ENCODE results near the gene BDP1. TPM values are rescaled to one million over a fixed set of nuclear protein-coding genes. Genes with fewer than 3 reads are reported as not detected.
"Not testable (repeated sequence)": the region's sequence is repeated elsewhere in the genome, so short reads cannot be mapped to it uniquely, and the experiment has no call there.

Gene BDP1
- total RNA-seq, 1 experiment from 2014 or later = 22.0 TPM

- H3K27ac ChIP-seq (ENCODE audit: low read depth, low read length); H3K9me3 ChIP-seq (ENCODE audit: control insufficient read depth in 1 of 2, insufficient read depth in 1 of 2, low read depth in 1 of 2, low read length in 2 of 2); H3K4me1 ChIP-seq (ENCODE audit: control insufficient read depth in 1 of 2, insufficient read depth in 2 of 2, low read length in 2 of 2); H3K4me2 ChIP-seq (ENCODE audit: low read length); CTCF ChIA-PET; H3K9ac ChIP-seq (ENCODE audit: low read length); H3K9me2 ChIP-seq (ENCODE audit: insufficient read depth); H3K4me3 ChIP-seq (replicated peaks in 1 of 2; ENCODE audit: low read depth in 1 of 2, low read length in 2 of 2); H2AFZ ChIP-seq (ENCODE audit: low read depth, low read length, poor library complexity, severe bottlenecking); POLR2A ChIA-PET; RAD21 ChIA-PET (ENCODE audit: low non-redundant PET in 1 of 2, low total read pairs in 2 of 2, uncharacterized antibody in 2 of 2, unreplicated experiment in 2 of 2); BruUV-seq (replicated peaks); H4K20me1 ChIP-seq (ENCODE audit: insufficient read depth); intact Hi-C loops (cut with micrococcal nuclease); H3K79me2 ChIP-seq (ENCODE audit: insufficient read depth, low read length); H3K36me3 ChIP-seq (ENCODE audit: control insufficient read depth in 1 of 2, insufficient read depth in 2 of 2, low read length in 2 of 2); H3K27me3 ChIP-seq (ENCODE audit: insufficient read depth, low read length): not testable (repeated sequence)
- TF ChIP-seq RAD21 (IDR thresholded peaks at IDR 0.05; ENCODE audit: low read depth) = peak; percentile 65
- TF ChIP-seq CTCF (IDR thresholded peaks at IDR 0.05 in 2 of 3, conservative IDR thresholded peaks at IDR 0.05 in 1 of 3; ENCODE audit: borderline replicate concordance in 1 of 3, insufficient read depth in 1 of 3, low read depth in 2 of 3, low read length in 2 of 3) = peak; percentile 41 to 46 (median 45)
- peak; percentile 99 for ATAC-seq
- peak; percentile 37 for DNase-seq (ENCODE audit: low read depth, low spot score)
These were observed 8.1 kb upstream of the BDP1 start for GRCh38 chr5:71447218-71447808.

- RAD21 ChIA-PET (ENCODE audit: low non-redundant PET in 1 of 2, low total read pairs in 2 of 2, uncharacterized antibody in 2 of 2, unreplicated experiment in 2 of 2) = no interaction called here
- DNase-seq (ENCODE audit: low read depth, low spot score) = no peak
These were observed 2.6 kb upstream of the BDP1 start for GRCh38 chr5:71452876-71453275.

More at GRCh38 chr5:71452876-71453275, 2.6 kb upstream of the BDP1 start:
- CTCF ChIA-PET = no interaction called here
- H3K4me2 ChIP-seq (ENCODE audit: low read length) = no peak overlapping the region
- intact Hi-C loops (cut with micrococcal nuclease) = no loop called here
- H4K20me1 ChIP-seq (ENCODE audit: insufficient read depth) = no peaks in the 10 kb centered on the region
- TF ChIP-seq YY1 (IDR thresholded peaks at IDR 0.05; ENCODE audit: extremely low read depth, insufficient replicate concordance, low read depth, low read length) (no peak), JUND (IDR thresholded peaks at IDR 0.05) (no peak), FOSL1 (IDR thresholded peaks at IDR 0.05; ENCODE audit: low read depth) (no peak), EZH2 (IDR thresholded peaks at IDR 0.05) (no peak), SRF (IDR thresholded peaks at IDR 0.05; ENCODE audit: low read depth) (no peak), POLR2A (IDR thresholded peaks at IDR 0.05; ENCODE audit: borderline replicate concordance, extremely low read depth, insufficient read depth, insufficient read length) (no peak), ELF1 (IDR thresholded peaks at IDR 0.05; ENCODE audit: borderline replicate concordance, low read depth) (no peak), ATF3 (IDR thresholded peaks at IDR 0.05) (no peak), EGR1 (IDR thresholded peaks at IDR 0.05; ENCODE audit: low read depth) (no peak), TCF7L2 (IDR thresholded peaks at IDR 0.05; ENCODE audit: borderline replicate concordance, extremely low read depth, insufficient read depth, insufficient read length) (no peak), MAX (IDR thresholded peaks at IDR 0.05) (no peak), CEBPB (IDR thresholded peaks at IDR 0.05; ENCODE audit: low read depth) (no peak), SIN3A (IDR thresholded peaks at IDR 0.05; ENCODE audit: low read depth) (no peak), ZFX (IDR thresholded peaks at IDR 0.05) (no peak), POLR2AphosphoS5 (IDR thresholded peaks at IDR 0.05; ENCODE audit: low read depth, low read length) (no peak)
- POLR2A ChIA-PET = no interaction called here
- no peaks in the 10 kb centered on the region for H3K36me3 ChIP-seq (ENCODE audit: control insufficient read depth in 1 of 2, insufficient read depth in 2 of 2, low read length in 2 of 2)
- peaks cover 7 to 13% of the 10 kb centered on the region in 2 experiments; a peak in 3 of 4 replicates for H3K4me1 ChIP-seq (ENCODE audit: control insufficient read depth in 1 of 2, insufficient read depth in 2 of 2, low read length in 2 of 2)
- H3K4me3 ChIP-seq (replicated peaks in 1 of 2; ENCODE audit: low read depth in 1 of 2, low read length in 2 of 2) = no peak overlapping the region
- H3K9me3 ChIP-seq (ENCODE audit: control insufficient read depth in 1 of 2, insufficient read depth in 1 of 2, low read depth in 1 of 2, low read length in 2 of 2) = no peaks in the 10 kb centered on the region
- ATAC-seq = no peak
- no TSS peak for BruUV-seq (replicated peaks)
- peaks cover 22% of the 10 kb centered on the region for H3K79me2 ChIP-seq (ENCODE audit: insufficient read depth, low read length)
- H3K27me3 ChIP-seq (ENCODE audit: insufficient read depth, low read length) = no peaks in the 10 kb centered on the region
- no peak overlapping the region for H3K9ac ChIP-seq (ENCODE audit: low read length)
- no peak overlapping the region for H3K27ac ChIP-seq (ENCODE audit: low read depth, low read length)
- no peak overlapping the region for H2AFZ ChIP-seq (ENCODE audit: low read depth, low read length, poor library complexity, severe bottlenecking)
- no peaks in the 10 kb centered on the region for H3K9me2 ChIP-seq (ENCODE audit: insufficient read depth)
